Lung (tissue), 12 donors: Measurements from ENCODE around the gene KCNQ4. TPM values are rescaled to one million over a fixed set of nuclear protein-coding genes. Genes with fewer than 3 reads are reported as not detected.

Experiments
- ATAC-seq: fragments of 200-7000 bp; cut with Tn5 transposase; one replicate; pipeline ENCODE4 v1.9.1; 2020; ENCODE audit warnings: moderate number of reproducible peaks; ENCODE audit not compliant: insufficient read depth, low FRiP score
- DNase-seq, 3 donors: peaks; one replicate each; pipeline ENCODE4 v3.0.0-alpha.2; 2013 to 2017
- H3K27ac ChIP-seq, 2 donors: one replicate each; pipeline ENCODE4 v1.5.1; 2013; ENCODE audit warnings: mild to moderate bottlenecking in 2 of 2, moderate library complexity in 2 of 2, control low read depth in 1 of 2, inconsistent platforms in 1 of 2, low read depth in 1 of 2, low read length in 1 of 2
- H3K27me3 ChIP-seq, 3 donors: one replicate each; pipeline ENCODE4 v1.5.1; 2013; ENCODE audit warnings: low read length in 2 of 3; ENCODE audit not compliant: control insufficient read depth in 3 of 3, insufficient read depth in 3 of 3
- H3K36me3 ChIP-seq, 4 donors: one replicate each; pipeline ENCODE4 v1.5.1; 2013; ENCODE audit warnings: low read length in 4 of 4, mild to moderate bottlenecking in 1 of 4, moderate library complexity in 1 of 4; ENCODE audit not compliant: control insufficient read depth in 4 of 4, insufficient read depth in 4 of 4
- H3K4me1 ChIP-seq, 5 donors: one replicate each; pipeline ENCODE4 v1.5.1; 2013; ENCODE audit warnings: low read length in 5 of 5, mild to moderate bottlenecking in 2 of 5, moderate library complexity in 1 of 5; ENCODE audit not compliant: control insufficient read depth in 5 of 5, insufficient read depth in 5 of 5
- H3K4me3 ChIP-seq: one replicate; pipeline ENCODE4 v1.5.1; 2013; ENCODE audit warnings: mild to moderate bottlenecking, control low read depth, moderate library complexity
- H3K9ac ChIP-seq, 2 donors: one replicate each; pipeline ENCODE4 v1.5.1; 2013; ENCODE audit warnings: low read length in 2 of 2, control low read depth in 1 of 2; ENCODE audit not compliant: insufficient read depth in 1 of 2
- H3K9me3 ChIP-seq, 4 donors: one replicate each; pipeline ENCODE4 v1.5.1; 2013; ENCODE audit warnings: low read length in 3 of 4, mild to moderate bottlenecking in 1 of 4, moderate library complexity in 1 of 4; ENCODE audit not compliant: control insufficient read depth in 4 of 4, insufficient read depth in 3 of 4
- WGBS, 2 donors: extraction: QIAGEN DNeasy Blood & Tissue Kit; methylation state at CpG; one replicate each; pipeline ENCODE4 v1.1.7; 2013; 5-methylcytosine and 5-hydroxymethylcytosine counted together
- polyA plus RNA-seq, 2 donors: library from polyadenylated mRNA; stranded (reverse); fragments of 200-250 nt; gene quantifications; one replicate each; pipeline ENCODE4 v1.2.1, GENCODE V29; 2013
- total RNA-seq, 2 donors: library from RNA; depleted of rRNA in 1 of 2; stranded (reverse); fragments of >200 nt in 1 of 2; gene quantifications; one replicate each; pipeline ENCODE4 v1.2.1, GENCODE V29; 2014 to 2021
- TF ChIP-seq, protein P1 (sequence below): IDR thresholded peaks from 2 replicates; pipeline ENCODE4 v1.5.1; 2012; ENCODE audit warnings: mild to moderate bottlenecking; ENCODE audit errors: control extremely low read depth, extremely low read depth
- donor health status: control.
- donor health status: control.
- donor health status: Bipolar disorder and iron deficiency.
- donor health status: healthy.
- donor health status: DM: yes; HTN: yes; CAD: no.

The KCNQ4 gene
- total and polyA plus RNA-seq, 4 donors, result 0.54 to 0.98 (median 0.59) TPM

DNA sequence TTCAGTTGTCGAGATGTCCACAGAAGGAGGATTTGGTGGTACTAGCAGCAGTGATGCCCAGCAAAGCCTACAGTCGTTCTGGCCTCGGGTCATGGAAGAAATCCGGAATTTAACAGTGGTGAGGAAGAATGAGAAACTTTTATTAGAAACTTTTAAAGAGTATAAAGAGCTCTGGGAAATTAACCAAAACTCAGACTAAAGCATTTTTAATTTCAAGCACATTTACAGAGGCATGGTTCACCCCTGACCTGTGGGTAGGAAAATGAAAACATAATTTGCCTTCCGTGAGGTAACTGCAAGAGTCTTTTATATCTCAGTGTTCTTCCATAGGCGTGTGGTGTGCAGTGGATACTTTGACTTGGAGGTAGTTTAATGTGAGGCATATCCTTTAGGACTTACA, 44.8 kb upstream of the KCNQ4 start:
- 86 to 87% methylated on average over 6 of the region's 6 CpGs for WGBS, 2 donors
- Histone ChIP-seq H3K4me1 (peaks cover 0 to 26% (median 5%) of the 10 kb centered on the region in 5 donors), H3K9ac (no peak overlapping the region), H3K4me3 (no peak overlapping the region), H3K27me3 (no peaks in the 10 kb centered on the region), H3K9me3 (no peaks in the 10 kb centered on the region), H3K36me3 (peaks cover 7 to 24% (median 18%) of the 10 kb centered on the region in 4 donors), H3K27ac (peak overlapping the region in 1 of 2 donors; percentile 66)
- ATAC-seq (no peak), DNase-seq (no peak)
- TF ChIP-seq, protein P1, sequence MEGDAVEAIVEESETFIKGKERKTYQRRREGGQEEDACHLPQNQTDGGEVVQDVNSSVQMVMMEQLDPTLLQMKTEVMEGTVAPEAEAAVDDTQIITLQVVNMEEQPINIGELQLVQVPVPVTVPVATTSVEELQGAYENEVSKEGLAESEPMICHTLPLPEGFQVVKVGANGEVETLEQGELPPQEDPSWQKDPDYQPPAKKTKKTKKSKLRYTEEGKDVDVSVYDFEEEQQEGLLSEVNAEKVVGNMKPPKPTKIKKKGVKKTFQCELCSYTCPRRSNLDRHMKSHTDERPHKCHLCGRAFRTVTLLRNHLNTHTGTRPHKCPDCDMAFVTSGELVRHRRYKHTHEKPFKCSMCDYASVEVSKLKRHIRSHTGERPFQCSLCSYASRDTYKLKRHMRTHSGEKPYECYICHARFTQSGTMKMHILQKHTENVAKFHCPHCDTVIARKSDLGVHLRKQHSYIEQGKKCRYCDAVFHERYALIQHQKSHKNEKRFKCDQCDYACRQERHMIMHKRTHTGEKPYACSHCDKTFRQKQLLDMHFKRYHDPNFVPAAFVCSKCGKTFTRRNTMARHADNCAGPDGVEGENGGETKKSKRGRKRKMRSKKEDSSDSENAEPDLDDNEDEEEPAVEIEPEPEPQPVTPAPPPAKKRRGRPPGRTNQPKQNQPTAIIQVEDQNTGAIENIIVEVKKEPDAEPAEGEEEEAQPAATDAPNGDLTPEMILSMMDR, result no peak

DNA sequence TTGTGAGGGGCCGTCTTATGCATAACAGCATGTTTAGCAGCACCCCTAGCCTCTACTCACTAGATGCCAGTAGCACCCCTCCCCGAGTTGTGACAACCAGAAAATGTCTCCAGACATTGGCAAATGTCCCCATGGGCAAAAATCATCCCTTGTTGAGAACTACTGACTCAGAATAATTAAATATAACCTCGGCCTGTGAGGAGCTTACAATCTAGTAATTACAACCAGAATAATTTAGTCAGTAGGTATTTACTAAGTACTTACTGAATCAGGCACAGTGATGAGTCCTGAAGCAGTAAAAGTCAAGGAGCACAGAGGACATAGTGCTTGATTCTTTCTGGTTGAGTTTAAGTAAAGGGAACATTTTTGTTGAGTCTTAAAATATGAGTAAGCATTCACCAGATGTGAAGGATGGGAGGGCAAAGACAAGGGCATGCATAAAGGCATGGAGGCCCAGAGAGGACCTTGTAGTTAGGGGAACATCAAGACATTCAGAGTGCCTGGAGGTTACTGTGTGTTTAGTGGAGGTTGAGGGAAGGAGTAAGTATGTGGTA, 44.1 kb upstream of the KCNQ4 start:
- Histone ChIP-seq H3K9ac (no peak overlapping the region), H3K4me3 (no peak overlapping the region), H3K27me3 (no peaks in the 10 kb centered on the region), H3K9me3 (no peaks in the 10 kb centered on the region), H3K27ac (peak overlapping the region in 1 of 2 donors; percentile 66), H3K36me3 (peaks cover 10 to 28% (median 18%) of the 10 kb centered on the region in 4 donors), H3K4me1 (peaks cover 0 to 30% (median 5%) of the 10 kb centered on the region in 5 donors)
- DNase-seq, result no peak
- WGBS, 2 donors, result 88 to 98% methylated on average over 3 of the region's 3 CpGs
- no peak for ATAC-seq
- TF ChIP-seq, protein P1, result no peak

DNA sequence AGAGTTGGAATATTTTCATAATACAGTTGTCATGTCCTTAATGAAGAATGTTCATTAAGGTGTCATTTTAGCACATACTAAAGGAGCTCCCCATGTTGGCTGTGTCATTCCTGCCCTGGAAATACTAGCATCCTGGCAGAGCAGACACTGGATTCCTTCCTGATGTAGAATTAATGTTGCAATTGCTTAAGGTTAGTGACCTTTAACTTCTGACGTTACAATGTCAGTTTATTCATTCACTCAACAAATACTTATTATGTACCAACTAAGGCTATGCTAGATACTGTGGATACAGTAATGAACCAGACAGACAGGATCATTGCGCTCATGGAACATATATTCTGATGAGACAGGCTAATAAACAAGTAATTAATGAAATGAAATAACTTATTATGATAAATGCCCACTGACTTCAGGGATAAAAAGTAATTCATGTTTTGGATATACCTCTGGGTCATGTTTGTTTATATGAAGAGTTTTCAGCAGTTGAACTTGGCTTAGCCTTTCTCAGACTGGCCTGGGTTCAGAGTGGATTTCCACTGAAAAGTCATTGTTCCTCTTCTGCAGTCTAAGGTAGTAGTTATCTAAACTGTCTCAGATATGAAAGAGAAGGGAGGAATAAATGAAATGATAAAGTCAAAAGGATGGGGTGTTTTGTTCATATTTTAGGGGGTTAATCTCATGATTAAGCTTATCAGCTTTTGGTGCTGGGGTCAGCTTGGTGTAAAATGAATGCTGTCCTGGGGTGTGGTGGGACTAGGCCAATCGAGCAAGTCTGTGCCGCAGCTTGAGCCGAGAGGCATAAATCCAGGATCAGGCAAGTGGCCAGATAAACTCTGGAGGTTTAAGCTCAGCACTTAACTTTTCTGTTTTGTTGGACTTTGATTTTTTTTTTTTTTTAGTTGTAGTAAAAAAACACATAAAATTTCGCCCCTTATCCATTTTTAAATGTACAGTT, 43.3 kb upstream of the KCNQ4 start:
- H3K36me3 ChIP-seq, result peaks cover 10 to 30% (median 18%) of the 10 kb centered on the region in 4 donors
- H3K9ac ChIP-seq, result no peak overlapping the region
- peaks cover 0 to 34% (median 5%) of the 10 kb centered on the region in 5 donors for H3K4me1 ChIP-seq
- H3K9me3 ChIP-seq, result no peaks in the 10 kb centered on the region
- TF ChIP-seq, protein P1, result no peak
- H3K4me3 ChIP-seq, result no peak overlapping the region
- DNase-seq (no peak), ATAC-seq (no peak)
- WGBS, 2 donors, result 59 to 84% methylated on average over 6 of the region's 6 CpGs
- no peaks in the 10 kb centered on the region for H3K27me3 ChIP-seq
- peak overlapping the region in 1 of 2 donors; percentile 66 for H3K27ac ChIP-seq
